ENCODE results near the gene PRPF19.

PRPF19 gene

DNA sequence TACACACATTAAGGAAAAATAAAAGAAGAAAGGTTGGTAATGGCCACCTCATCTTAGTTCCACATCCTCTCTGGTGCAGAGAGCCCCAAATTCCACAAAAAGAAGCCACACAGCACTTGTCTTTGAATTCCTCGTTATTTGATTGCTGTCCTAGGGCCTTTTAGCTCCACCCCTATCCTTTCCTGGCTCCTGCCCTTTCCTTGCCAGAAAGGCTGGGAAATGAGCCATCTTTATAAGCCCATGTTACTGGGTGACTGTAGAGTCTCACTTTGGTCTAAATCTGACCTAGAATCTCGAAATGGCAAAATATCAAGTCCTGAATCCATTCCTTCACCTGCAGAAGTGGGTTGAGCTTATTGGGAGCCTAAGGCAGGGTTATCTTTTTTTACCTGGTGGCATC, 13.6 kb upstream of the PRPF19 start:
- 100% methylated on average over 2 of the region's 2 CpGs for WGBS (ENCODE audit: insufficient coverage)
- H3K27ac ChIP-seq (ENCODE audit: insufficient read depth in 1 of 2, low read depth in 1 of 2, low read length in 2 of 2, poor library complexity in 1 of 2, severe bottlenecking in 2 of 2): no peak overlapping the region
- CTCF ChIA-PET: interaction anchor here (0.9 to 4.2 kb wide), 3 partner anchors 11 to 209 kb away, joined by 3 to 12 read pairs (median 3); no protein-coding TSS in a partner anchor
- H3K27me3 ChIP-seq (replicated peaks in 2 of 5; ENCODE audit: control insufficient read depth in 4 of 5, insufficient read depth in 5 of 5, low read length in 4 of 5): peaks cover 0 to 26% (median 9%) of the 10 kb centered on the region in 5 experiments
- no peaks in the 10 kb centered on the region for H3K9me3 ChIP-seq (ENCODE audit: control extremely low read depth in 1 of 5, control insufficient read depth in 4 of 5, insufficient read depth in 2 of 5, low read depth in 1 of 5, low read length in 4 of 5)
- no peak overlapping the region for H3K4me3 ChIP-seq (ENCODE audit: control insufficient read depth in 1 of 7, extremely low read depth in 1 of 7, insufficient read depth in 4 of 7, low read depth in 2 of 7, low read length in 6 of 7)
- POLR2A ChIA-PET: no interaction called here
- peaks cover 13 to 42% (median 38%) of the 10 kb centered on the region in 4 experiments for H3K4me1 ChIP-seq (ENCODE audit: control extremely low read depth in 1 of 4, control insufficient read depth in 4 of 4, insufficient read depth in 4 of 4, low read length in 3 of 4)
- peaks cover 18 to 50% (median 45%) of the 10 kb centered on the region in 4 experiments for H3K36me3 ChIP-seq (ENCODE audit: control insufficient read depth in 4 of 4, insufficient read depth in 4 of 4, low read length in 3 of 4)
- DNase-seq: no peak

DNA sequence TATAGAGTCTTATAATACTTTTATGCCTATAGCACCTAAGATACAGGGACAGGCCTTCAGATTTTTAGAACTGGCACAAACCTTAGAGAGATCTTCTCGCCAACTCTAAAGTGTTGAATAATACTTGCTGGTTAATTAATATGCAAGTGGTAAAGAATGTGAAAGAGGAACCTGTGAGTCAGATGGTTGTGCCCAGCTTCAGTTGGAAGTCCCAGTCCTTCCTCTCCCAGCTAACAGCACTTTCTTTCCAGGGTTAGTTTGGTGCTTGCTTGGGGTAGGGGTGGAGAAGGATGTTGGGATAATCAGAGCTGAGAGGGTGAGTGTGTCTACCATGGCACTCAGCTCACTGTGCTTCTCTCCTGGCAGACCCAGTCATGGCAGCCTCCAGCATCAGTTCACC, 12.9 kb upstream of the PRPF19 start:
- peak in 2 of 3 donors; percentile 57 to 62 for DNase-seq
- peaks cover 14 to 43% (median 38%) of the 10 kb centered on the region in 4 experiments for H3K4me1 ChIP-seq (ENCODE audit: control extremely low read depth in 1 of 4, control insufficient read depth in 4 of 4, insufficient read depth in 4 of 4, low read length in 3 of 4)
- H3K36me3 ChIP-seq (ENCODE audit: control insufficient read depth in 4 of 4, insufficient read depth in 4 of 4, low read length in 3 of 4): peaks cover 18 to 50% (median 45%) of the 10 kb centered on the region in 4 experiments
- H3K4me3 ChIP-seq (ENCODE audit: control insufficient read depth in 1 of 7, extremely low read depth in 1 of 7, insufficient read depth in 4 of 7, low read depth in 2 of 7, low read length in 6 of 7): peak overlapping the region in 1 of 7 experiments; percentile 7
- POLR2A ChIA-PET: no interaction called here
- WGBS (ENCODE audit: insufficient coverage): 17% methylated on average over 1 of the region's 1 CpG
- H3K27me3 ChIP-seq (replicated peaks in 2 of 5; ENCODE audit: control insufficient read depth in 4 of 5, insufficient read depth in 5 of 5, low read length in 4 of 5): peaks cover 0 to 21% (median 6%) of the 10 kb centered on the region in 5 experiments
- H3K27ac ChIP-seq (ENCODE audit: insufficient read depth in 1 of 2, low read depth in 1 of 2, low read length in 2 of 2, poor library complexity in 1 of 2, severe bottlenecking in 2 of 2): no peak overlapping the region
- H3K9me3 ChIP-seq (ENCODE audit: control extremely low read depth in 1 of 5, control insufficient read depth in 4 of 5, insufficient read depth in 2 of 5, low read depth in 1 of 5, low read length in 4 of 5): no peaks in the 10 kb centered on the region
- CTCF ChIA-PET: interaction anchor here (0.9 to 4.2 kb wide), 5 partner anchors 10 to 209 kb away, joined by 3 to 12 read pairs (median 3); no protein-coding TSS in a partner anchor

DNA sequence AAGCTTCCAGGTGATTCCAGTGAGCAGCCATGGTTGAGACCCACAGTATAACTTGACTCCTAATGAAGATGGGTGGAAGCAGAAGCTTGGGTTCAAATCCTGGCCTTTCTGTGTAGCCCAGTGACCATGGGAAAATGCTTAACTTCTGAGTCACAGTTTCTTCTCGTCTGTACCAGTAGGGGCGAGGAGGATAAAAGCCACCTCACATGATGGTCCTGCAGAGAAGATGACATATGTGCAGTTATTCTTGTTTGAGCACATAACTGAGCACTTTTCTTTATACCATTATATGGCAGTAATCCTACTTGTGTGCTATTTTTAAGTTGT, 12.5 kb upstream of the PRPF19 start:
- H3K27ac ChIP-seq (ENCODE audit: insufficient read depth in 1 of 2, low read depth in 1 of 2, low read length in 2 of 2, poor library complexity in 1 of 2, severe bottlenecking in 2 of 2): no peak overlapping the region
- H3K36me3 ChIP-seq (ENCODE audit: control insufficient read depth in 4 of 4, insufficient read depth in 4 of 4, low read length in 3 of 4): peaks cover 18 to 50% (median 45%) of the 10 kb centered on the region in 4 experiments
- DNase-seq: peak in 1 of 3 donors; percentile 9
- CTCF ChIA-PET: interaction anchor here (0.9 to 4.2 kb wide), 7 partner anchors 10 to 210 kb away, joined by 3 to 12 read pairs (median 3); no protein-coding TSS in a partner anchor
- H3K4me3 ChIP-seq (ENCODE audit: control insufficient read depth in 1 of 7, extremely low read depth in 1 of 7, insufficient read depth in 4 of 7, low read depth in 2 of 7, low read length in 6 of 7): no peak overlapping the region
- H3K9me3 ChIP-seq (ENCODE audit: control extremely low read depth in 1 of 5, control insufficient read depth in 4 of 5, insufficient read depth in 2 of 5, low read depth in 1 of 5, low read length in 4 of 5): no peaks in the 10 kb centered on the region
- H3K4me1 ChIP-seq (ENCODE audit: control extremely low read depth in 1 of 4, control insufficient read depth in 4 of 4, insufficient read depth in 4 of 4, low read length in 3 of 4): peaks cover 14 to 43% (median 37%) of the 10 kb centered on the region in 4 experiments
- peaks cover 0 to 17% (median 4%) of the 10 kb centered on the region in 5 experiments for H3K27me3 ChIP-seq (replicated peaks in 2 of 5; ENCODE audit: control insufficient read depth in 4 of 5, insufficient read depth in 5 of 5, low read length in 4 of 5)
- WGBS (ENCODE audit: insufficient coverage): 93% methylated on average over 2 of the region's 2 CpGs
- POLR2A ChIA-PET: no interaction called here

DNA sequence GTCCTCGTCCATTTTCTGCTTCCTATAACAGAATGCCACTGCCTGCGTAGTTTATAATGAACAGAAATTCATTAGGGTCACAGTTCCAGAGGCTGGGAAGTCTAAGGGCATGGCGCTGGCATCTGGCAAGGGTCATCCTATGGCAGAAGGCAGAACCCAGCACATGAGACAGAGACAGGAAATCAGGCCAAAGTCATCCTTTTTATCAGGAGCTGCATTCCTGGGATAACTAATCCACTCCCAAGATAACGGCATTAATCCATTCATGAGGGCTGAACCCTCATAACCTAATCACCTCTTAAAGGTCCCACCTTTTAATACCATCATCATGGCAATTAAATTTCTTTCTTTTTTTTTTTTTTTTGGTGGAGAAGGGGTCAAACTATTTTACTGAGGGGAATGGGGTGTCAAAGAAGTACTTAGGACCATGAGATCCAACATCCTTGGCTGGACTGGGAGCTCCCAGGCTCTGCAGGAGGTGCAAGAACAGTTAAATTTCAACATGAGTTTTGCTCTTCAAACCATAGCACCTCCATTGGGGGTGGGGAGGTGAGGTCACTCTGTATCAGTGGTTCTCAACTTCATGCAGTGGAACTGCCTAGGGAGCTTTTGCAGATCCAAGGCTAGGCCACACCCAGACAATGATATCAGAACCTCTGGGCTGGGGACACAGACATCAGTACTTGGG, 12.0 kb upstream of the PRPF19 start:
- H3K9me3 ChIP-seq (ENCODE audit: control extremely low read depth in 1 of 5, control insufficient read depth in 4 of 5, insufficient read depth in 2 of 5, low read depth in 1 of 5, low read length in 4 of 5): no peaks in the 10 kb centered on the region
- POLR2A ChIA-PET: no interaction called here
- peaks cover 0 to 12% (median 2%) of the 10 kb centered on the region in 5 experiments for H3K27me3 ChIP-seq (replicated peaks in 2 of 5; ENCODE audit: control insufficient read depth in 4 of 5, insufficient read depth in 5 of 5, low read length in 4 of 5)
- H3K4me1 ChIP-seq (ENCODE audit: control extremely low read depth in 1 of 4, control insufficient read depth in 4 of 4, insufficient read depth in 4 of 4, low read length in 3 of 4): peaks cover 18 to 45% (median 39%) of the 10 kb centered on the region in 4 experiments
- DNase-seq: no peak
- no peak overlapping the region for H3K27ac ChIP-seq (ENCODE audit: insufficient read depth in 1 of 2, low read depth in 1 of 2, low read length in 2 of 2, poor library complexity in 1 of 2, severe bottlenecking in 2 of 2)
- CTCF ChIA-PET: interaction anchor here (1.0 to 4.2 kb wide), 6 partner anchors 10 to 211 kb away, joined by 3 to 12 read pairs (median 3); no protein-coding TSS in a partner anchor
- peaks cover 18 to 48% (median 43%) of the 10 kb centered on the region in 4 experiments for H3K36me3 ChIP-seq (ENCODE audit: control insufficient read depth in 4 of 4, insufficient read depth in 4 of 4, low read length in 3 of 4)
- H3K4me3 ChIP-seq (ENCODE audit: control insufficient read depth in 1 of 7, extremely low read depth in 1 of 7, insufficient read depth in 4 of 7, low read depth in 2 of 7, low read length in 6 of 7): no peak overlapping the region
- 100% methylated on average over 4 of the region's 4 CpGs for WGBS (ENCODE audit: insufficient coverage)

DNA sequence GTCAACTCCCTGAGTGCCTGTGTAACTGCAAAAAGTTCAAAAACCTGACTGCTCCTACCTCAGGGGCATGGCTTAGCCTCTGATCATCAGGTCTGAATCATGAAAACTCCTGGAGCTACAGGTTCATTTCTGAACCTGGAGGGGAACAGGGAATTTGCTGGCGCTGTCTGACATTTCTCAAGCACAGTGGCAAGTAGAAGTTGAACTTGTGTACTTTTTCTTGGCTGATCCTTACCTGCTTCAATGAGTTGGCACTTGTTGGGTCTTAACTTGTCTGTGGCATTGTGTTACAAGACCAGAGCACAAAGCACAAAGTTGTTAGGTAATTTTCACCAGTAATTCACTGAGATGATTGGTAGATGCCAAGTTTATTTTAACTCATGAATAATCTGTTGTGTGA, 10.9 kb upstream of the PRPF19 start:
- Histone ChIP-seq H3K27ac (ENCODE audit: insufficient read depth in 1 of 2, low read depth in 1 of 2, low read length in 2 of 2, poor library complexity in 1 of 2, severe bottlenecking in 2 of 2) (no peak overlapping the region), H3K27me3 (replicated peaks in 2 of 5; ENCODE audit: control insufficient read depth in 4 of 5, insufficient read depth in 5 of 5, low read length in 4 of 5) (peaks cover 0 to 3% (median 0%) of the 10 kb centered on the region in 5 experiments), H3K4me1 (ENCODE audit: control extremely low read depth in 1 of 4, control insufficient read depth in 4 of 4, insufficient read depth in 4 of 4, low read length in 3 of 4) (peaks cover 23 to 48% (median 42%) of the 10 kb centered on the region in 4 experiments), H3K4me3 (ENCODE audit: control insufficient read depth in 1 of 7, extremely low read depth in 1 of 7, insufficient read depth in 4 of 7, low read depth in 2 of 7, low read length in 6 of 7) (no peak overlapping the region), H3K36me3 (ENCODE audit: control insufficient read depth in 4 of 4, insufficient read depth in 4 of 4, low read length in 3 of 4) (peaks cover 16 to 37% (median 35%) of the 10 kb centered on the region in 4 experiments), H3K9me3 (ENCODE audit: control extremely low read depth in 1 of 5, control insufficient read depth in 4 of 5, insufficient read depth in 2 of 5, low read depth in 1 of 5, low read length in 4 of 5) (no peaks in the 10 kb centered on the region)
- 100% methylated on average over 1 of the region's 1 CpG for WGBS (ENCODE audit: insufficient coverage)
- no peak for DNase-seq
- CTCF ChIA-PET: interaction anchor here (1.1 kb wide), 1 partner anchor 29 kb away, joined by 3 read pairs; no protein-coding TSS in a partner anchor
- POLR2A ChIA-PET: no interaction called here

DNA sequence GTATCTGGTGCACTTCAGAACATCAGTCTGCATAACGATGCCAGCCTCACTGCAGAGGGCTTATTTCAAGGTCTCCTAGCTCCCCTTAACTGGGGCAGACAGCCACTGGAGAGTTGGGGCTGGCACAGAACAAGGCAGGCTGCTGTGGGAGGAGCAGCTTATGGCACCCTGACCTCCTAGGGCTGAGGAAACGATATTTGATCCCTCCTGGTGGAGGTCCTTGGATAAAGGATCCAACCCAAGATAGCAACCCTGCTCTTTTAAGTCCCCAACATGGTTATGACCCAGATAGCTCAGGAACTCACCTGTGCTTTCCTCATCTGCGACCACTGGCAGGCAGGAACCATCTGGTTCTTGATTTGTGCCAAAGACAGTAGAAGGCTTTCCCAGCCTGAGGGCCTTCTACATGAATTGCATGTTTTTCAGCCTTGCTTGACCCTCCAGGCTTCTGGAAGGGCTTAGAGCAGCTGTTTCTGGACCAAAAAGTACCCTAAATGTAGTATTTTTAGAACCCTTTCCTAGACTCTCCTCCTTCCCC, 10.4 kb upstream of the PRPF19 start:
- peaks cover 15 to 32% (median 29%) of the 10 kb centered on the region in 4 experiments for H3K36me3 ChIP-seq (ENCODE audit: control insufficient read depth in 4 of 4, insufficient read depth in 4 of 4, low read length in 3 of 4)
- no peak for DNase-seq
- no peaks in the 10 kb centered on the region for H3K9me3 ChIP-seq (ENCODE audit: control extremely low read depth in 1 of 5, control insufficient read depth in 4 of 5, insufficient read depth in 2 of 5, low read depth in 1 of 5, low read length in 4 of 5)
- CTCF ChIA-PET: interaction anchor here (1.1 to 1.7 kb wide), 3 partner anchors 11 to 149 kb away, joined by 3 to 11 read pairs (median 3); no protein-coding TSS in a partner anchor
- no peaks in the 10 kb centered on the region for H3K27me3 ChIP-seq (replicated peaks in 2 of 5; ENCODE audit: control insufficient read depth in 4 of 5, insufficient read depth in 5 of 5, low read length in 4 of 5)
- WGBS (ENCODE audit: insufficient coverage): 92% methylated on average over 3 of the region's 3 CpGs
- POLR2A ChIA-PET: no interaction called here
- H3K4me1 ChIP-seq (ENCODE audit: control extremely low read depth in 1 of 4, control insufficient read depth in 4 of 4, insufficient read depth in 4 of 4, low read length in 3 of 4): peaks cover 23 to 48% (median 42%) of the 10 kb centered on the region in 4 experiments
- H3K27ac ChIP-seq (ENCODE audit: insufficient read depth in 1 of 2, low read depth in 1 of 2, low read length in 2 of 2, poor library complexity in 1 of 2, severe bottlenecking in 2 of 2): no peak overlapping the region
- no peak overlapping the region for H3K4me3 ChIP-seq (ENCODE audit: control insufficient read depth in 1 of 7, extremely low read depth in 1 of 7, insufficient read depth in 4 of 7, low read depth in 2 of 7, low read length in 6 of 7)

All from common myeloid progenitor, CD34-positive (primary cell).